K562 (cell line): ENCODE measurements around the gene HPGDS. TPM values are rescaled to one million over a fixed set of nuclear protein-coding genes. Genes with fewer than 3 reads are reported as not detected.

ENCODE experiments used
- ARID1B ChIP-seq: fragments of 450-650 bp; IDR thresholded peaks from 2 replicates; pipeline ENCODE4 v1.6.1; 2016; ENCODE audit warnings: antibody characterized with exemption, mild to moderate bottlenecking, inconsistent platforms
- BCOR ChIP-seq: fragments of 450-650 bp; IDR thresholded peaks from 2 replicates; pipeline ENCODE4 v1.6.1; 2016
- CBFA2T2 ChIP-seq: fragments of 450-650 bp; conservative IDR thresholded peaks from 2 replicates; pipeline ENCODE4 v1.6.1; 2017; ENCODE audit warnings: mild to moderate bottlenecking
- ETS1 ChIP-seq: conservative IDR thresholded peaks from 2 replicates; pipeline ENCODE4 v1.6.1; 2011; ENCODE audit warnings: low read depth, mild to moderate bottlenecking, low read length; ENCODE audit not compliant: control insufficient read depth
- GATAD2B ChIP-seq: fragments of 450-650 bp; IDR thresholded peaks from 2 replicates; pipeline ENCODE4 v1.6.1; 2017; ENCODE audit warnings: mild to moderate bottlenecking, borderline replicate concordance
- HES1 ChIP-seq: fragments of 450-650 bp; IDR thresholded peaks from 2 replicates; pipeline ENCODE4 v1.6.1; 2016; ENCODE audit warnings: low read depth, mild to moderate bottlenecking, moderate library complexity
- MEIS2 ChIP-seq: fragments of 450-650 bp; IDR thresholded peaks from 2 replicates; pipeline ENCODE4 v1.6.1; 2014; ENCODE audit warnings: mild to moderate bottlenecking; ENCODE audit not compliant: partially characterized antibody
- NR0B1 ChIP-seq: fragments of 450-650 bp; IDR thresholded peaks from one replicate; pipeline ENCODE4 v1.6.1; 2018; ENCODE audit warnings: mild to moderate bottlenecking, moderate library complexity; ENCODE audit not compliant: partially characterized antibody
- PHF21A ChIP-seq: fragments of 450-650 bp; IDR thresholded peaks from 2 replicates; pipeline ENCODE4 v1.6.1; 2017; ENCODE audit warnings: low read depth, borderline replicate concordance
- ZNF146 ChIP-seq: IDR thresholded peaks from one replicate; pipeline ENCODE4 v1.6.1; 2018; ENCODE audit warnings: missing compliant biosample characterization; ENCODE audit not compliant: unreplicated experiment
- ZNF165 ChIP-seq: fragments of 250-450 bp; sonication (Bioruptor Pico); IDR thresholded peaks from 2 replicates; pipeline ENCODE4 v1.4.0; 2020; ENCODE audit warnings: borderline replicate concordance
- ZNF174 ChIP-seq: fragments of 250-450 bp; sonication (Bioruptor Pico); IDR thresholded peaks from 2 replicates; pipeline ENCODE4 v1.4.0; 2020; ENCODE audit warnings: mild to moderate bottlenecking
- polyA plus RNA-seq, 8 experiments: library from polyadenylated mRNA; depleted of rRNA in 4 of 8; stranded (reverse) in 5 of 8; unstranded in 3 of 8; fragments of >200 nt; fragmentation: Nextera tagmentation in 2 of 8; fragmentation: Illumina TruSeq in 1 of 8; extraction: Ambion mirVana in 2 of 8; extraction: Trizol in 1 of 8; gene quantifications; 2 replicates each; pipeline versions ENCODE4 v1.2.1 to v1.2.3, GENCODE V29; 2011 to 2014; ENCODE audit warnings: inconsistent platforms in 1 of 8, missing spikeins in 1 of 8
- total RNA-seq, 7 experiments: library from RNA; depleted of rRNA in 6 of 7; stranded (reverse); fragments of >200 nt in 6 of 7; fragmentation: Illumina TruSeq in 2 of 7; extraction: Trizol in 2 of 7; gene quantifications; 2 replicates each; pipeline versions ENCODE4 v1.2.1 to v1.2.3, GENCODE V29; 2011 to 2021; ENCODE audit warnings: low replicate concordance in 1 of 7
- TF ChIP-seq, protein P1 (sequence below): fragments of 250-450 bp; sonication (Bioruptor Pico); IDR thresholded peaks from 2 replicates; pipeline ENCODE4 v1.5.0; 2021; ENCODE audit warnings: mild to moderate bottlenecking, moderate library complexity

The HPGDS gene
- total and polyA plus RNA-seq, 9 of the 15 experiments (the other 6 are each of a cell fraction or from before 2014, with no cell fraction given): 0.07 to 0.36 (median 0.14) TPM; not detected in 4

- TF ChIP-seq, protein P1, sequence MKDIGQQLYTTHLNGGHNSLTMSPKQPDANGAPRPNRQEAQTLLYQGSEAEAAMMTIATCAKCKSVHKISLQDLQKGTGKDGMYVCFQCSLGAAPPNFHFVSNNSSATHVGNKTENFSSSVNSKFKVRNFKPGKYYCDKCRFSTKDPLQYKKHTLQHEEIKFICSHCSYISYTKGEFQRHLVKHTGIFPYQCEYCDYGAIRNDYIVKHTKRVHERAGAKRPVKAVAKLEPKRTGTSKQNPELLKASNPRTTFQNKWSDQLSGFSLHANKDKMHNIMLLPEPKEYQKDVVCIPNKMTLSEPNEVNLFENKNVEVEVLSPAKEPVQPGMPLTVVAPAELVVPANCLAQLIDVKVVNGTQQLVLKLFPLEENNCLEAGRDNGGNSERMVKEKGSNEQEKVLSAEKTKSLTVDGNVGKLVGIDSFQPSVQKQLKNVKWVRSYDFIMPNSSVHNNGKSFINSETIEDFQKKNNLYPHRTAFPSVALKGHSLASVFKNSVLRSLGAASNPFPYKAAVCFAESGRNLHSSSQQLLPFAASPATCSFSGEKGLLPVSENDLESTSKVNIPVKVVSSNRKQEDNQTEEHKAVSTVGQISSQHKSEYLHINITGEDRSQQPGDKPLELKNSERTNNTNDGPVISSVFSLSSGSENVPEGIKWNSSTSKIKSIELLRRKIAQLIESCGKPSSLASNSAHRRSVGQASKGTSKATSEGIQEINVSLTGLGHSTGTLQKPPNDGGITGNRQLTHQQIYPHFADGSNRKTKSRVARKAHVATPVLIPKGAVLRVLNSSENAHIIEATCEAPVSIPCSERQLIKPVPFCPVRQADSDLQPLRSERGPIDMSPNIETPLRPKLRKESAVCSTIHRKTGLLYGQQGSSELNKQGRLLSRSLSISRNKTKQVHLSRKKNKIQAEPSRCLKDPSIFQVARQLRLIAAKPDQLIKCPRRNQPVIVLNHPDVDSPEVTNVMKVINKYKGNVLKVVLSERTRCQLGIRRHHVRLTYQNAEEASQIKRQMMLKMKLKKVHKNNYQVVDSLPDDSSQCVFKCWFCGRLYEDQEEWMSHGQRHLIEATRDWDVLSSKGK (CRISPR knock-in tag): no peak
- TF ChIP-seq ZNF165 (CRISPR knock-in tag) (no peak), ZNF146 (CRISPR knock-in tag) (no peak), MEIS2 (peak; percentile 88), ARID1B (peak; percentile 60), CBFA2T2 (peak; percentile 38; the same call in 1 of the 2 replicates), ETS1 (no peak), ZNF174 (CRISPR knock-in tag) (no peak), HES1 (no peak), BCOR (no peak), NR0B1 (no peak), GATAD2B (no peak), PHF21A (no peak)
Measured at GRCh38 chr4:94307231-94307871, 35.3 kb downstream of the HPGDS start (continued).
